ENCODE data around the gene CPB1. TPM values are rescaled to one million over a fixed set of nuclear protein-coding genes. Genes with fewer than 3 reads are reported as not detected.

CPB1 gene
- total RNA-seq, 6 donors from 2014 or later: 5.6 to 11.3 TPM; not detected in 4

DNA sequence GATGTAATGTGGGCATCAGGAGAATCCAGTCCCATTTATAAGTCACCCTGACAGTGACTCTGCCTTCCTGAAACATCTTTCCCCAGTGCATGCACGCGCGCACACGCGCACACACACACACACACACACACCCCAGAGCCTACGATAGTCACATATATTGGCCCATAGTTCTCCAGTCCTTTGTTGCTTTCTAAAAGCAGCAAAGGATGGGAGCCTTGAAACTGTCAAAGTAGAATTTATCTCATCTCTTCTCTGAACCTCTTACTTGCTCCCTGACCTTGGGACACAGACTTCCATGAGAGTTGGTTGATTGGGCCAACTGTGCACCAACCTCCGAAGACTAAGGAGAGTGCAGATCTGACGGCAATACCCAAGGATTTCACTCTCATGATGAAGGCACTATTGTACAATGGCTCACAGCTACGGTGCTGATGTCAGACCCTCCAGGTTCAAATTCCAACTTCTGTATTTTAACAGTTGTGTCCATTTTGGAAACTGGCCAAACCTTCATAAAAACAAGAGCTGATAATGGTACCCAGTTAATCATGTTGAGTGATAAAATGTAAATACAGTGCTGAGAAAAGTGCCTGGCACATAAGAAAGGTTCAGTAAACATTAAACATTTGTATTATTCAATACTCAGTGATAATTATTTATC, 45.8 kb downstream of the CPB1 start:
- peak in 1 of 2 donors; percentile 18 for DNase-seq
- Histone ChIP-seq H3K27me3 (no peaks in the 10 kb centered on the region), H3K4me1 (no peaks in the 10 kb centered on the region), H3K36me3 (no peaks in the 10 kb centered on the region), H3K4me3 (no peak overlapping the region), H3K27ac (no peak overlapping the region), H3K9me3 (no peaks in the 10 kb centered on the region)
- WGBS, 2 donors: 78 to 88% methylated on average over 9 of the region's 9 CpGs
- ATAC-seq (ENCODE audit: low FRiP score in 2 of 2): no peak
- TF ChIP-seq POLR2AphosphoS5 (IDR thresholded peaks at IDR 0.05): no peak

DNA sequence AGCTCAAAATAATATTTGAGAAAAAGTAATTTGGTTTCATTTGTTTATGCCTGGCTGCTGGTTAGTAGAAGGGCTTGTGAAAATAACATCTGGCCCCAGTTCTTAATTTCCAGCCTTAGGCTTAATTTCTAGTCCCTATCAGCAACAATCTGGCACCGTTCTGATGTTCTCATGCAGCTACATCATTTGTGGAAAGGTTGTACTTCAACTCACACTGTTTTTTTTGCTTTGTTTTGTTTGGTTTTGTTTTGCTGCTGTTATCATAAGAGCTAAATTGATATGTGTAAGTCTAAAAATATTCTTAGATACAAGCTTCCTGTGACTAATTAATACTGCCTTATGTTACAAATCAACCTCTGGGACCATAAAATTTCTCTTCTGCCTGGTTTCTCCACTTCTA, 46.4 kb downstream of the CPB1 start:
- no peaks in the 10 kb centered on the region for H3K9me3 ChIP-seq
- no peaks in the 10 kb centered on the region for H3K36me3 ChIP-seq
- no peak overlapping the region for H3K4me3 ChIP-seq
- DNase-seq (no peak), ATAC-seq (ENCODE audit: low FRiP score in 2 of 2) (no peak)
- 50 to 57% methylated on average over 1 of the region's 1 CpG for WGBS, 2 donors
- no peaks in the 10 kb centered on the region for H3K4me1 ChIP-seq
- TF ChIP-seq POLR2A (IDR thresholded peaks at IDR 0.05) (no peak), POLR2AphosphoS5 (IDR thresholded peaks at IDR 0.05) (no peak), EP300 (IDR thresholded peaks at IDR 0.05) (no peak)
- TF ChIP-seq, protein P1, sequence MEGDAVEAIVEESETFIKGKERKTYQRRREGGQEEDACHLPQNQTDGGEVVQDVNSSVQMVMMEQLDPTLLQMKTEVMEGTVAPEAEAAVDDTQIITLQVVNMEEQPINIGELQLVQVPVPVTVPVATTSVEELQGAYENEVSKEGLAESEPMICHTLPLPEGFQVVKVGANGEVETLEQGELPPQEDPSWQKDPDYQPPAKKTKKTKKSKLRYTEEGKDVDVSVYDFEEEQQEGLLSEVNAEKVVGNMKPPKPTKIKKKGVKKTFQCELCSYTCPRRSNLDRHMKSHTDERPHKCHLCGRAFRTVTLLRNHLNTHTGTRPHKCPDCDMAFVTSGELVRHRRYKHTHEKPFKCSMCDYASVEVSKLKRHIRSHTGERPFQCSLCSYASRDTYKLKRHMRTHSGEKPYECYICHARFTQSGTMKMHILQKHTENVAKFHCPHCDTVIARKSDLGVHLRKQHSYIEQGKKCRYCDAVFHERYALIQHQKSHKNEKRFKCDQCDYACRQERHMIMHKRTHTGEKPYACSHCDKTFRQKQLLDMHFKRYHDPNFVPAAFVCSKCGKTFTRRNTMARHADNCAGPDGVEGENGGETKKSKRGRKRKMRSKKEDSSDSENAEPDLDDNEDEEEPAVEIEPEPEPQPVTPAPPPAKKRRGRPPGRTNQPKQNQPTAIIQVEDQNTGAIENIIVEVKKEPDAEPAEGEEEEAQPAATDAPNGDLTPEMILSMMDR (IDR thresholded peaks at IDR 0.05): no peak
- H3K27me3 ChIP-seq: no peaks in the 10 kb centered on the region
- H3K27ac ChIP-seq: no peak overlapping the region

DNA sequence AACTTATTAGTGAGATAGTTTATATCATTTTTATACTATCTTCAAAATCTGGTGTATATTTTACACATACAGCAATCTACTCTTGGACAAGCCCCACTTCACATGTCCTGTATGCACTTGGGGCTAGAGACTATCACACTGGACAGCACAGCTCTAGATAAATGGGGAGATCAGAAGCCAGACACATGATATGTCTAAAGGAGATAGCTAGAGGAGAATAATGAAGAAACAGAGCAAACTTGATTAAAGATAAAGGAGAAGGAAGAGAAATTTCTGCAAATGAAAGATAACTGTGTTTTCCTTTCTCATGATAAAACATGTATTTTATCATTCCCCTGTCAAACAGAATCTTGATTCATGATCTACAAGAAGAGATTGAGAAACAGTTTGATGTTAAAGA, 50.5 kb downstream of the CPB1 start:
- Histone ChIP-seq H3K4me1 (no peaks in the 10 kb centered on the region), H3K27me3 (no peaks in the 10 kb centered on the region), H3K36me3 (no peaks in the 10 kb centered on the region), H3K9me3 (no peaks in the 10 kb centered on the region), H3K4me3 (no peak overlapping the region), H3K27ac (no peak overlapping the region)
- DNase-seq (no peak), ATAC-seq (ENCODE audit: low FRiP score in 2 of 2) (no peak)
- no peak for TF ChIP-seq EP300 (IDR thresholded peaks at IDR 0.05)
- TF ChIP-seq, protein P1 (IDR thresholded peaks at IDR 0.05): no peak
- no peak for TF ChIP-seq POLR2AphosphoS5 (IDR thresholded peaks at IDR 0.05)
- TF ChIP-seq POLR2A (IDR thresholded peaks at IDR 0.05): no peak

DNA sequence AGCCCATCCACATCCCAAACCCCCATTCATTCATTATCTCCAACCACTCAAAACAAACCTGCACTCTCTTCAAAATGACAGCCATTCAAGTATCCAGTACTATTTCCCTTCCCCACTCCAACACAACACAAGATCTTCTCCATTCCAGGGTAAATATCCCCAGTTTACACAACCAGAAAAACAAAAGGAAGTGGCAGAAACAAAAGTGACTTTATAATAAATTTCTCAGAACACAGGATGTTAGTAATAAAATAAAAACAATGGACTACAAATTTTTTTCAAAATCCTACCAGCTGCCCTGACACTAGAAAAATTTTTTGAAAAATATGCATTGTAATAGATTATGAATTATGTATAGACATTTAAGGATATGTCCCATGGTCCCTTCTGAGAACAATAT, 51.6 kb downstream of the CPB1 start:
- no peak overlapping the region for H3K27ac ChIP-seq
- no peaks in the 10 kb centered on the region for H3K9me3 ChIP-seq
- no peaks in the 10 kb centered on the region for H3K4me1 ChIP-seq
- TF ChIP-seq POLR2A (IDR thresholded peaks at IDR 0.05) (no peak), POLR2AphosphoS5 (IDR thresholded peaks at IDR 0.05) (no peak), EP300 (IDR thresholded peaks at IDR 0.05) (no peak)
- TF ChIP-seq, protein P1 (IDR thresholded peaks at IDR 0.05): no peak
- no peak overlapping the region for H3K4me3 ChIP-seq
- no peaks in the 10 kb centered on the region for H3K36me3 ChIP-seq
- DNase-seq: no peak
- no peak for ATAC-seq (ENCODE audit: low FRiP score in 2 of 2)
- no peaks in the 10 kb centered on the region for H3K27me3 ChIP-seq

DNA sequence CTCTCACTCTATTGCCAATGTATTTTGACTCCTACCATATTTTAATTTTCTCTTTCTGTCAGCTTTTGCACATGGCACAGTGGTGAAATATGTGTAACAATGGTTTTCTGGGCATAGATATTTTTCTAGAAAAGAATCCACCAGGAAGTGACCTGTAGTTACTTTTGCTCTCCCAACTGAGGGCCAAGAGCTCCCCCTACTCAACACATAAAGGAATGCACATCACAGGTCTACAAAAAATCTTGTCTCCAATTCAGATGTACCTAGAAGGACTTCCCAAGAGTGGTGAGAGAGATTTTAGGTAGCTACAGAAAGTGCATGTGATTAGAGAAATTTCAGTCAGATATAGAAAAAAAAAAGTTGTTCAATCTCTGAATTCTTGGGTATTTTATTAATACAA, 53.1 kb downstream of the CPB1 start:
- Histone ChIP-seq H3K9me3 (no peaks in the 10 kb centered on the region), H3K36me3 (no peaks in the 10 kb centered on the region), H3K4me1 (no peaks in the 10 kb centered on the region), H3K27ac (no peak overlapping the region), H3K4me3 (no peak overlapping the region), H3K27me3 (no peaks in the 10 kb centered on the region)
- ATAC-seq (ENCODE audit: low FRiP score in 2 of 2): no peak
- TF ChIP-seq EP300 (IDR thresholded peaks at IDR 0.05): no peak
- TF ChIP-seq POLR2AphosphoS5 (IDR thresholded peaks at IDR 0.05): no peak
- no peak for TF ChIP-seq POLR2A (IDR thresholded peaks at IDR 0.05)
- TF ChIP-seq, protein P1 (IDR thresholded peaks at IDR 0.05): no peak
- no peak for DNase-seq
